Activated CD8-positive, alpha-beta memory T cell treated with anti-CD3 and anti-CD28 coated beads, Interleukin-2, amount 50 U/mL, for 4 hours (primary cell): Measurements from ENCODE around the gene SPR.
"Not testable (repeated sequence)": the region's sequence is repeated elsewhere in the genome, so short reads cannot be mapped to it uniquely, and the experiment has no call there.

Experiments used
- DNase-seq: peaks from one replicate; pipeline ENCODE4 v3.0.0-alpha.2; 2020

SPR gene

GRCh38 chr2:72891091-72891818 lies 4.0 kb downstream of the SPR start:
- DNase-seq = no peak

DNA sequence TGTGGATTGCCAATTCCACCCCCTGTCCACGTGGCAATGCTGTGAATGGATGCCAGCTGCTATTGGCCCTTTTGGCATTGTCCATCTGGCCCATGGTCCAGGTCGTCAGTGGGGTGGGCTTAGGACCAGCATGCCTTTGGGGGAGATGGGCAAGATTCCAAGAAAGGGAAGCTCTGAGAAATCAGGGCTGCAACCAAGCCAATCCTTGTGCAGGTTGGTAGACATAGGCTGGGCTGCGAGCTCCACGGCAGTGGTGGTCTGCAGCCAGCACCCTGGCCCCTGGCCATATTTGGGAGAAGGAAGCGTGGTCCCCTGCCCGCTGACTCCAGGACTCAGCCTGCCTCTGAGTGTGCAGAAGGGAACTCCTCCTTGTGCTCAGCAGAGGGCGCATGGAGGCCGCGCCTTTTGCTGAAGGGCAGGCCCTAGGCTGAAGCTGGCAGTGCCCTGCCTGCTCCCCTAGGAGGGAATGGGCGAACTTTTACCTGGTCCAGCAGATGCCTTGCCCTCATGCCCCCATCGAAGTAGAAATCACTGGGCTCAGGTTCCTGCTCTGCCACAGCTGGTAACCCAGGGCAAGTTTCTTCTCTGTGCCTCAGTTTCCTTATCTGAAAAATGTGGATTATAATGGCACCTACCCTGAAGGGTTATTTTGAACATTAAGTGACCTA lies 5.4 kb downstream of the SPR start:
- peak; percentile 50 for DNase-seq

GRCh38 chr2:72893594-72894319 lies 6.5 kb downstream of the SPR start:
- peak; percentile 26 for DNase-seq

DNA sequence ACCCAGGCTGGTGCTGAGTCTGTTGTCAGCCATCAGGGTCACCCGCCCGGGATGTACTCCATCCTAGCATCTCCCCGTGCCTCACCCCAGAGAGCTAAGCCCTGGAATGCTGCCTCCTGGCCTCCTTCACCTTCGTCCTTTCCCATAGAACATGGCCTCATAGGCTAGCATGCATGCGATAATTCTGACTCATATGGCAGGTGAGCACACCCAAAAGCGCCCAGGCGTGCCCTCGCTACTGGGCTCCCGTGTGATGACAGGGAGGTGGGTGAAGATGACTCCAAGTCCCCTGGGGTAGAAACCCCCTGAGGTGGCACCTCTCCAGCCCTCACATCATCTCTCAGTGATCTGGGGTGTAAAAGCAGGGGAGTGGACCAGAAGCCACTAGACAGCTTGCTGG lies 7.3 kb downstream of the SPR start:
- DNase-seq = no peak

DNA sequence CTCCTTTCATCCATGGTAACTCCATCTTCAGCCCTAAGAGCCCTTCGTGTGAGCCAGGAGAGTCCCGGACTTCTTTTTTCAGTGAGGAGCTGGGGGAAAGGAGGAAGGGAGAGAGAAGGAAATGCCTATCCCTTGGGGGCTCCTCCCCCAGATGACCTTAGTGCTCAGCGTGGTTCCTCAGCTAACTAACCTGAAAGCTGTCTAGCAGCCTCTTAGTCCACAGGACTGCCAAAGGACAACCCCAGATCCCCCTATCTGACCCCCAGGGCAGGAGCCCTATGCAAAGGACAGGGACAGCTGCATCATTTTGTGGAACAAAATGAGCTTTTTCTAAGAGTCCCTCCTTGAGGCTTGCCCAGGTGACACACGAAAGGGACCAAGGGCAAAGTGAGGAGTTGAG lies 7.9 kb downstream of the SPR start:
- DNase-seq = no peak

- DNase-seq = no peak
Measured at GRCh38 chr2:72895759-72896281, 8.6 kb downstream of the SPR start.

DNA sequence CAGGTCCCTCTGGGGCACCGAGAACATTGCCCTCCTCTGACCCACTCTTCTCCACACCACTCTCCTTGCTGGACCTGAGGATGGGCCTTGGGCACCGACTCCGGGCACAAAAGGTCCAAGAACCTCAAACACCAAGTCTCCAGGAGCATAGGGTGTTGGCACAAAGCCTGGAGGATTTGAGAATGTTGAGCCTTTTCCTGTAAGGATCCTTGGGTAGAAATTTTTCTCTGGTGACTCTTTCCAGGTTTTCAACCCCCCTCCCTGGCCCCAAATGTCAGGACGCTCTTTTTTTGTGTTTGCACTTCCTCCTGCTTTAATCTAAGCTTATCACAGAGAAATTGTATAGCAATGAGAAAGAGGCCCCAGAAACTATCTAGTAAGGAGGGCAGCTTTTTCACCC lies 9.2 kb downstream of the SPR start:
- no peak for DNase-seq

DNA sequence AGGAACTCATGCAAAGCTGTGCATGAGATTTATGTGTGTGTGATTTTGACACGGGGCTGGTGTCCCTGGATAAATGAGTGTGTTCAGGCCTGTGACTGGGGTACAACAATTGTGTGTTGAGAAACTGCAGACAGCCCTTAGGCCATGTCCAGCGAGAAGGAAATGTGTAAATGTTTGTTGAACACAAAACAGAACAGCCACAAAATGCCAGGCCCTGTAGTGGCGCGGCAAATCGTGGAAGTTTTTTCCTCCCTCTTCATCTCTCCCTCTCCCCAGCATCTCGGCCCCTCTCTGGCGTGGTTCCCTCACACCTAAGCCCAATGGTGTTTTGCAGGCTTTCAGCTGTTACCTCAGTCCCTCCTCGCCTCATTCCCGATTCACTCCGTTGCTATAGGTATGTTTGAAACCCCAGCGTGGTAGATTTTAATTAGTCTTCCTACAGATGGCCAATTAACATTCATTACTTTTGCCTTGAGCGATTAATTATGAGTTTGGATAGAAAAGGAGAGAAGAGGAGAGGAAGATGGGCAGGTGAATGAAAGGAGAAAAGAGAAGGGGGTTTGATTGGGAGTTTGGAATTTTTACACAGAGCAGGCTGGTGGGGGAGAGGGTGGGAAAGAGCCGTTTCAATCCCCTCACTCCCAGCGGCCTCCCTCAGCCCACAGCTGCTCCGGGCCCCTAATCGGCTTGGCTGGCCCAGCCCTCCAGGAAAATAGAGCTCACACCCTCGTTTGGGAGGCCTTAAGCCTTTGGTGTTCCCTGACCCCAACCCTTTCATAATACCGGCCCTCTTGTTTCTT lies 10.8 kb downstream of the SPR start:
- DNase-seq = no peak

- no peak for DNase-seq
Measured at GRCh38 chr2:72898585-72898906, 11.3 kb downstream of the SPR start.

- no peak for DNase-seq
Measured at GRCh38 chr2:72900191-72900825, 13.1 kb downstream of the SPR start.

GRCh38 chr2:72901426-72901825 lies 14.2 kb downstream of the SPR start:
- no peak for DNase-seq

GRCh38 chr2:72907369-72907768 lies 20.2 kb downstream of the SPR start:
- DNase-seq = not testable (repeated sequence)

DNA sequence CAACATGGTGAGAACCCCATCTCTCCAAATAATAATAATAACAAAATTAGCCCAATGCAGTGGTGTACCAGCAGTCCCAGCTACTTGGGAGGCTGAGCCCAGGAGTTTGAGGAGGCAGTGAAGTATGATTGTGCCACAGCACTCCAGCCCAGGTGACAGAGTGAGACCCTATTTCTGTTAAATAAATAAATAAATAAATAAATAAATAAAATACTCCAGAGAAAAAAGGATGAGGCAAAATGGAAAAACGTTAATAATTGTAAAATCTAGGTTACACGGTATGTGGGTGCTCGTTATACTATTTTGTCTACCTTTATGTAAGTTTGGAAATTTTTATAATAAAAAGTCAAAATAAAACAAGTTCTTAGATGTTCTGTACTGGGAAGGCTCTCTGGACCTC lies 21.5 kb downstream of the SPR start:
- no peak for DNase-seq

DNA sequence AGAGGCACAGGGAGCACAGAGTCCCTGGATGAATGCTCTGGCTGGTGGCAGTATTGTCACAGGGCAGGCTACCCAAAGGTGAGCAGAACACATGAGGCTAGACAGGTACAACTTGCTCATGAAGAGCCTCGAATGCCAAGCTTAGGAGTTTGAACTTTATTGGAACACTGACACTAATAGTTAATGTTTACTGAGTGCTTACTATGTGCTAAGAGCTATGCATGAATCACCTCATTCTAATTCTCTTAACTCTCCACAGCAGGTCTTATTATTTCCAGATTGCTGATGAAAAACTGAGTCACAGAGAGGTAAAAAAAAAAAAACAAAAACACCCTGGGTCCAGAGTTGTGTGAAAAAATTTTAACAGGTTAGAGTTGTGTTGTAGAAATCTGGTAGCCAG lies 24.0 kb downstream of the SPR start:
- no peak for DNase-seq

DNA sequence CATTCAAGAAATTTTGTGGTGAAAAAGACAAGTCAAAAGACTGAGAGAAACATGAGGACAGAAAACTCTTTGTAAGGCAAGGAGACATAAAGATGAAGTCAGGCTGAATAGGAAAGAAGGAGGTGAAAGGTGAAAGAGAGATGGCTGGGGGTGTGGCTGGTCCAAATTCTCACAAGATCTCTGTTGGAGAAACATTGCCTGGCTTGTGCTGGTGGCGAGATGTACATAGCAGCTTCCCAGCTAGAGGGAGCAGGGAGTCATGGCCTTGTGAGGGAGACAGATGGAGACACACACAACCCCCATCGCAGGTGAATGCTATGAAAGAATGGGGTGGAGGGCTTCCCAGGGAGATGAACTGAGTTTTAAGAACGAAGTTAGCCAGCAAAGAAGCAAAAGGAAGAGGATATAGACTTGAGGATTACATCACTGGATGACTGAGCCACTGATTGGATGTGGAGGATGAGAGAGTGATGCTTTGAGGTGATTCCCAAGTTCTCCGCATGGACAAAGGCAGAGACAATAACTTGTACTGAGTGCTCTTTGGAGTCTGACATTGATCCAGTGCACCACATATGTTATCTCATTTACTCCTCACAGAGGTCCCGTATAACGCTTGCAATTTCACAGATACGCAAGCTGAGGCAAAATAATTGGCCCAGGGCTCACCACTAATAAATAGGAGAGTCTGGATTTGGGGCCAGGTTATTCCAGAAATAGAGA lies 26.4 kb downstream of the SPR start:
- no peak for DNase-seq

GRCh38 chr2:72914206-72914559 lies 27.0 kb downstream of the SPR start:
- DNase-seq = no peak

DNA sequence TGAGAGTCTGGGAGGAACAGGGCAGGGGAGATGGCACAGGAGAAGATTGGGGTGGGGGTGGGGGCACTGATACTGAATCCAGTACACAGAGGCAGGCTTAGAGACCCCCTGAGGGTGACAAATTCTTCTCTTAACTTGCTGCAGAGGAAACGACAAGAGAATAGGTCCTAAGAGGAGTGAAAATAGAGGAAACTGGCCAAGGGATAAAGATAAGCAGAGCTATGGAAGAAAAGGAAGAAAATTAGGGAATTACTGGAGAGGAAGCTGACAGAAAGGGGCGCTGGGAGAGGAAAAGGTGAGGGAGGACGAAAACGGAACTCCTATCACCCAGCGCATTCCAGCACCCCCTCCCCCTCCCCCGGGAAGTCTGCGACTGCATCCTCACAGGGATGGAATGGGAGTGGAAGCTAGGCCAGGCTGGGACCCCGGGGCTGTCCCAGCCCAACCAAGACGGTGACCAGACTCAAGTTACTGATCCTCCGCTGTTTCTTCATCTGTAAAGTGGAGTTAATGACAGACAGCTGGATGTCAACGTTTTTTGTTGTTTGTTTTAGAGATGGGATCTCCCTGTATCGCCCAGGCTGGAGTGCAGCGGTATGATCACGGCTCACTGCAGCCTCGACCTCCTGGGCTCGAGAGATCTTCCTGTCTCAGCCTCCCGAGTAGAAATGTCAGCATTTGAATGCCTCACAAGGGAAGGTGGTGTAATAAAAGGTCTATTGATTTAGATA lies 27.5 kb downstream of the SPR start:
- no peak for DNase-seq

GRCh38 chr2:72915320-72915906 lies 28.2 kb downstream of the SPR start:
- no peak for DNase-seq

DNA sequence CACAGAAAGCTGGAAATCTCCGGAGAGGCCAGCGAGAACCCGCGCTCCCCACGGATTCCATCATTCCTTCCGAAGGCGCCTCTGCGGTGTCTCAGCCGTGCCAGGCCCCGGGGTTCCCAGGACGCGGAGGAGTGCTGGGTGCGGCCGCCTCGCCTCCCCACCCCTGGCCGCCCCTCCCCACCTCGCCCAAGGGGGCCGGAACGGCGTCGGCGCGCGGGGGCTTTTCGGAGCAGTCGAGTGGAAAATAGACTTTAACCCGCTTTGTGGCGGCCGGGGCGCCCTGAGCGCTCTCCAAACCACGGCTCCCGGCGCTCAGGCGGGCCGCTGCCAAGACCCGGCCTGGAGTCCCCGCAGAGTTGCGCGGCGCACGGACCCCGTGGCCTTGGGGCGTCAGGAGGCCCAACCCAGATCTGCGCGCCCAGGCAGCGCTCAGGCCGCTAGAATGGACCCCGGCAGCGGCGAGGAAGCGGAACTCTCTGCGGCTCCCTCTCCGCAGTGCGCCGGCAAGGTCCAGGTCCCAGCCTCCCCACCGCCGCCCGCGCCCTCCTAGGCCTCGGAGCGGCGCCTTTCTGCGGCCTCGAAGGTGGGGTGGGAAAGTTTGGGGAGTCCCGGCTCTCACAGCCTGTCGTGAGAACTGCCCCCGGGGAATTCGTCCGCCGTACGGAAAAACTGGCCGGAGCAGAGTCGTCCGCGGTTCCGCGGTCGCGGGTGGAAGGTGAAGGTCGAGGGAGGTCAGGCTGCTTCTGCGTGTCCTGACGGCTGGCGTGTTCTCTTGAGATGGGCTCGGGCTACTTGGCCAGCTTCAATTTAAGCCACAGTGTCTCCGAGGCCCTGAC lies 28.9 kb downstream of the SPR start:
- DNase-seq = peak; percentile 37

- DNase-seq = no peak
Measured at GRCh38 chr2:72916743-72917137, 29.5 kb downstream of the SPR start.
